Esophagus squamous epithelium (tissue), 4 donors: ENCODE measurements around the gene PARD3.

Experiments used
- CTCF ChIP-seq, 6 experiments: fragments of 450-650 bp in 4 of 6; fragments of 200-600 bp in 2 of 6; sonication (generic) in 2 of 6; IDR thresholded peaks; one replicate each; pipeline ENCODE4 v1.5.1; 2016 to 2019; ENCODE audit warnings: antibody characterized with exemption in 6 of 6, mild to moderate bottlenecking in 4 of 6, moderate library complexity in 4 of 6
- POLR2A ChIP-seq, 4 donors: fragments of 450-650 bp; IDR thresholded peaks; one replicate each; pipeline ENCODE4 v1.6.1; 2017; ENCODE audit warnings: antibody characterized with exemption in 4 of 4, mild to moderate bottlenecking in 4 of 4, moderate library complexity in 3 of 4

GRCh38 chr10:34407324-34407805 lies 407.7 kb downstream of the PARD3 start:
- TF ChIP-seq CTCF (IDR thresholded peaks at IDR 0.05), result no peak
- no peak for TF ChIP-seq POLR2A (IDR thresholded peaks at IDR 0.05)
